ENCODE results near the gene C5orf63. TPM values are rescaled to one million over a fixed set of nuclear protein-coding genes. Genes with fewer than 3 reads are reported as not detected.
"Not testable (repeated sequence)": the region's sequence is repeated elsewhere in the genome, so short reads cannot be mapped to it uniquely, and the experiment has no call there.

C5orf63 gene
- total RNA-seq, 1 donor from 2014 or later, result 5.1 TPM

DNA sequence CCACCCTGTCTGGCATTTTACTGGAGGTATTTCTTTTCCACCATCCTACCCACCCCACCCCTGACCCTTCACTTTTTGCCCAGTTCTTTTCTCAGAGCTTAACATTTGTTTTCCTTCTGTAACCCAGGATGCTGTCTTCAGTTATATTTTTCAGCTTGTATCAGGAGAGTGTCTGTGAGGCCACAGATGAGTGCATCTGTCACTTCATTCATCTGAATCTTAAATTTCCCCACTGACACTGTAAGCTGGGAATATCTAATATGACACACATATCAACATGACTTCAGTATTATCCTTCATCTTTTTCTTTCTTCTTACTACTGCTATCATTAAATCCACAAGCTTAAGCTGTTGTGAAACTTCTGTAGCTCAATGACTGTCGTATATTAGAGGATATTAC lies 47.8 kb downstream of the C5orf63 start:
- DNase-seq (ENCODE audit: extremely low spot score, unreplicated experiment), result no peak
- no peak overlapping the region for H3K4me3 Mint-ChIP-seq
- no peak overlapping the region for H3K27ac Mint-ChIP-seq
- TF ChIP-seq, protein P1, sequence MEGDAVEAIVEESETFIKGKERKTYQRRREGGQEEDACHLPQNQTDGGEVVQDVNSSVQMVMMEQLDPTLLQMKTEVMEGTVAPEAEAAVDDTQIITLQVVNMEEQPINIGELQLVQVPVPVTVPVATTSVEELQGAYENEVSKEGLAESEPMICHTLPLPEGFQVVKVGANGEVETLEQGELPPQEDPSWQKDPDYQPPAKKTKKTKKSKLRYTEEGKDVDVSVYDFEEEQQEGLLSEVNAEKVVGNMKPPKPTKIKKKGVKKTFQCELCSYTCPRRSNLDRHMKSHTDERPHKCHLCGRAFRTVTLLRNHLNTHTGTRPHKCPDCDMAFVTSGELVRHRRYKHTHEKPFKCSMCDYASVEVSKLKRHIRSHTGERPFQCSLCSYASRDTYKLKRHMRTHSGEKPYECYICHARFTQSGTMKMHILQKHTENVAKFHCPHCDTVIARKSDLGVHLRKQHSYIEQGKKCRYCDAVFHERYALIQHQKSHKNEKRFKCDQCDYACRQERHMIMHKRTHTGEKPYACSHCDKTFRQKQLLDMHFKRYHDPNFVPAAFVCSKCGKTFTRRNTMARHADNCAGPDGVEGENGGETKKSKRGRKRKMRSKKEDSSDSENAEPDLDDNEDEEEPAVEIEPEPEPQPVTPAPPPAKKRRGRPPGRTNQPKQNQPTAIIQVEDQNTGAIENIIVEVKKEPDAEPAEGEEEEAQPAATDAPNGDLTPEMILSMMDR (conservative IDR thresholded peaks at IDR 0.05), result no peak
- H3K36me3 Mint-ChIP-seq, result no peaks in the 10 kb centered on the region
- peaks cover 34% of the 10 kb centered on the region for H3K27me3 Mint-ChIP-seq
- H3K9me3 Mint-ChIP-seq, result no peaks in the 10 kb centered on the region
- peaks cover 14% of the 10 kb centered on the region for H3K4me1 Mint-ChIP-seq (ENCODE audit: unreplicated experiment)

DNA sequence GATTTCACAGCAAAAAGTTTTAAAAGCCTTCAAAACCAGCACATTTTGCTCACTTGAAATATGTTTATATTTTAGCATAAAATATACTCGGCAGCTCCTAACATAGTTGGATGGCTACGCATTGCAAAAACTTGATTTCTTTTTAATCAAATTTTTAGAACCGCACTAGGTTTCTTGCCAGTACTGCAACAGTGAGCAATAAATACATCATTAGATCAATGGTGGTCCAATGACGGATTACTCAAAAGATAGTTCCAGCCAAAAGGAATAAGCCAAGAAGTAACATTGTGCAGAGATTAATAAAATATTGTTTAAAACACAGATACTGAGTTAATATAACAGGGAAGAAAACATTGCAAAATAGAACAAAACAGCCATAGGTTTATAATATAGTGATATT lies 48.5 kb downstream of the C5orf63 start:
- TF ChIP-seq, protein P1 (conservative IDR thresholded peaks at IDR 0.05), result no peak
- Mint-ChIP-seq H3K4me3 (no peak overlapping the region), H3K9me3 (no peaks in the 10 kb centered on the region), H3K27me3 (peaks cover 34% of the 10 kb centered on the region), H3K27ac (no peak overlapping the region), H3K4me1 (ENCODE audit: unreplicated experiment) (peaks cover 14% of the 10 kb centered on the region), H3K36me3 (no peaks in the 10 kb centered on the region)
- no peak for DNase-seq (ENCODE audit: extremely low spot score, unreplicated experiment)

DNA sequence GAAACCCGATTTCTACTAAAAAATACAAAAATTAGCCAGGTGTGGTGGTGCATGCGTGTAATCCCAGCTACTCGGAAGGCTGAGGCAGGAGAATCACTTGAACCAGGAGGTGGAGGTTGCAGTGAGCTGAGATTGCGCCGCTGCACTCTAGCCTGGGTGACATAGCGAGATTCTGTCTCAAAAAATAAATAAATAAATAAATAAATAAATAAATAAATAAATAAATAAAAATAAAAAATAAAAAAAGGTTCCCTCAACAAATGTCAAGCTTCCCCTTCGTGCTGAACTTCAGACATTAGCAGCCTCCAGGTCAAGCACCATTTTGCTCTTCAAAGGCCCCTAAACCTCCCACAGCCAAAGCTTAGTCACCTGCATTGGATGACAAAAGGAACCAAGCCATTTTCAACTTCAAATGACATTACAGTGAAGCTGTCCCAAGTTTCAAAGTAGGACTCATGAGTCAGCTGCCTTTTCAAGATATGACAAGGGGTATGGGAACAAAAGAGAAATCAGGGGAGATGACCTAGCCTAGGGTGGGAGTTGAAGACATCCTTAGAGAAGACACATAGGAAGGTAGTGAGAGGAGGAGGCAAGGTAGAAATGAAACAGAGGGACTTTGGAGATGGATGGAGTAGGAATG lies 49.6 kb downstream of the C5orf63 start:
- H3K4me3 Mint-ChIP-seq; H3K4me1 Mint-ChIP-seq (ENCODE audit: unreplicated experiment); H3K9me3 Mint-ChIP-seq; H3K27ac Mint-ChIP-seq; H3K36me3 Mint-ChIP-seq; DNase-seq (ENCODE audit: extremely low spot score, unreplicated experiment): not testable (repeated sequence)
- H3K27me3 Mint-ChIP-seq, result peaks cover 24% of the 10 kb centered on the region

DNA sequence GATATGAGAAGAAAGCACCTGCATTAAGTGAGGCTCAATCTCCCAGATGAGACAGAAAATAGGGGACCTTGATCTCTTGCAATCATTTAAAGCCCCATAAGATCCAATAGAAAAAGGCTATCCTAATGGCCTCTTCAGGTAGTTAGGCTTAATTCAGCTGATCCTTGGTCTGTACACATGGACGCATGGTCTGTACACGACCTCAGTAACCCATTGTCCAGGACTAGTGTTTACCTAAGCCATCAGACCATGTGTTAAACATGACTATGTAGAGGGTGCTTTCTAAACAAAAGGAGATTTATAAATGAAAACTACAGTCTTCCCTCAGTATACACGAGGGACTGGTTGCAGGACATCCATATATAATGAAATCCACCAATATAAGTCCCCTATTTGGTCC lies 50.5 kb downstream of the C5orf63 start:
- no peak for DNase-seq (ENCODE audit: extremely low spot score, unreplicated experiment)
- no peak overlapping the region for H3K4me3 Mint-ChIP-seq
- TF ChIP-seq, protein P1 (conservative IDR thresholded peaks at IDR 0.05), result no peak
- no peaks in the 10 kb centered on the region for H3K9me3 Mint-ChIP-seq
- no peak overlapping the region for H3K27ac Mint-ChIP-seq
- H3K27me3 Mint-ChIP-seq, result peaks cover 21% of the 10 kb centered on the region
- peaks cover 5% of the 10 kb centered on the region for H3K4me1 Mint-ChIP-seq (ENCODE audit: unreplicated experiment)
- no peaks in the 10 kb centered on the region for H3K36me3 Mint-ChIP-seq

DNA sequence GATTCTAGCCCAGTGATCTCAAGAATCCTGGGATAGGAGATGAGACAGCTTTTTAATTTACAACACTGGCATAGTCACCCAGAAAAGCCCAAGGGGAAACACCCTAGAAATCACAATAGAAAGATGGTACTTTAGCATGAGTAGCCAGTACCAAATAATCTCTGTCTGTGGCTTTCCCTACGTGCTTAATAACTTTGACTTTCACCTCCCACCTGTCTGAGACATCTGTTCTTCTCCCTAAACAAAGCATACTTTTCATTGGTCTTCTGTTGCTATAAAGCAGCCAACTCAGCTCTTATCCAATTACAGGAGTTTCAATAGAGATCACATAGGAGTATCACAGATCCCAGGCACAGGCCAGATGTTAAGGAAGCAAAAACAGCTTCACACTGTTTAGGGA lies 53.4 kb downstream of the C5orf63 start:
- H3K27me3 Mint-ChIP-seq, result peaks cover 9% of the 10 kb centered on the region
- no peaks in the 10 kb centered on the region for H3K9me3 Mint-ChIP-seq
- no peaks in the 10 kb centered on the region for H3K4me1 Mint-ChIP-seq (ENCODE audit: unreplicated experiment)
- H3K4me3 Mint-ChIP-seq, result no peak overlapping the region
- no peak overlapping the region for H3K27ac Mint-ChIP-seq
- no peaks in the 10 kb centered on the region for H3K36me3 Mint-ChIP-seq
- no peak for DNase-seq (ENCODE audit: extremely low spot score, unreplicated experiment)
- TF ChIP-seq, protein P1 (conservative IDR thresholded peaks at IDR 0.05), result no peak

DNA sequence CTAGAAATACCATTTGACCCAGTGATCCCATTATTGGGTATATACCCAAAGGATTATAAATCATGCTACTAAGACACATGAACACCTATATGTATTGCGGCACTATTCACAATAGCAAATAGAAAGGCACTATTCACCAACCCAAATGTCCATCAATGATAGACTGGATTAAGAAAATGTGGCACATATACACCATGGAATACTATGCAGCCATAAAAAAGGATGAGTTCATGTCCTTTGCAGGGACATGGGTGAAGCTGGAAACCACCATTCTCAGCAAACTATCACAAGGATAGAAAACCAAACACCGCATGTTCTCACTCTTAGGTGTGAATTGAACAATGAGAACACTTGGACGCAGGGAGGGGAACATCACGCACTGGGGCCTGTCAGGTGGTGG lies 56.6 kb downstream of the C5orf63 start:
- DNase-seq (ENCODE audit: extremely low spot score, unreplicated experiment); H3K27ac Mint-ChIP-seq; H3K4me3 Mint-ChIP-seq; H3K27me3 Mint-ChIP-seq; H3K9me3 Mint-ChIP-seq; H3K36me3 Mint-ChIP-seq; H3K4me1 Mint-ChIP-seq (ENCODE audit: unreplicated experiment): not testable (repeated sequence)

DNA sequence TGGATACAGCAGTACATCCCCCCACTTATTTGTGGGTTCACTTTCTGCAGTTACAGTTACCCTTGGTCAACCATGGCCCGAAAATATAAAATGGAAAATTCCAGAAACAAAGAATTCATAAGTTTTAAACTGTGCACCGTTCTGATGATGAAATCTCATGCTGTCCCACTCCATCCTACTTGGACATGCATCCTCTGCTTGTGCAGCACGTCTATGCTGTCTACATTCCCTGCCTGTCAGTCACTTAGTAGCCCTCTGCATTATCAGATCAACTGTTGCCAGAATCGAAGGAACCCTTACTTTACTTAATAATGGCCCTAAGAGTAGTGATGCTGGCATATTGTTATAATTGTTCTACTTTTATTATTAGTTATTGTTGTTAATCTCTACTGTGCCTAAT lies 57.6 kb downstream of the C5orf63 start:
- Mint-ChIP-seq H3K27me3 (no peaks in the 10 kb centered on the region), H3K36me3 (no peaks in the 10 kb centered on the region), H3K4me3 (no peak overlapping the region), H3K9me3 (no peaks in the 10 kb centered on the region), H3K4me1 (ENCODE audit: unreplicated experiment) (no peaks in the 10 kb centered on the region), H3K27ac (no peak overlapping the region)
- TF ChIP-seq, protein P1 (conservative IDR thresholded peaks at IDR 0.05), result no peak
- no peak for DNase-seq (ENCODE audit: extremely low spot score, unreplicated experiment)

Data from type B pancreatic cell (in vitro differentiated cells).